HEK293 (cell line): ENCODE results near the gene CHPT1.

ENCODE experiments used
- ZNF175 ChIP-seq: fragments of 450-650 bp; formaldehyde crosslinking; IDR thresholded peaks from 2 replicates; pipeline ENCODE4 v1.5.1; 2016; ENCODE audit warnings: missing biosample characterization, missing genetic modification characterization
- ZNF239 ChIP-seq: fragments of 450-650 bp; formaldehyde crosslinking; IDR thresholded peaks from 2 replicates; pipeline ENCODE4 v1.5.1; 2016; ENCODE audit warnings: missing biosample characterization, missing genetic modification characterization
- ZNF302 ChIP-seq: fragments of 450-650 bp; formaldehyde crosslinking; IDR thresholded peaks from 2 replicates; pipeline ENCODE4 v1.5.1; 2016; ENCODE audit warnings: missing biosample characterization, missing genetic modification characterization, low read depth
- ZSCAN30 ChIP-seq: fragments of 450-650 bp; IDR thresholded peaks from 2 replicates; pipeline ENCODE4 v1.5.1; 2018; ENCODE audit warnings: missing biosample characterization, mild to moderate bottlenecking, missing genetic modification characterization, moderate library complexity
- TF ChIP-seq, protein P1 (sequence below): fragments of 450-650 bp; formaldehyde crosslinking; IDR thresholded peaks from 2 replicates; pipeline ENCODE4 v1.5.1; 2016; ENCODE audit warnings: missing biosample characterization, missing genetic modification characterization
- TF ChIP-seq, protein P2 (sequence below): fragments of 450-650 bp; formaldehyde crosslinking; IDR thresholded peaks from 2 replicates; pipeline ENCODE4 v1.5.1; 2016; ENCODE audit warnings: missing biosample characterization, missing genetic modification characterization

DNA sequence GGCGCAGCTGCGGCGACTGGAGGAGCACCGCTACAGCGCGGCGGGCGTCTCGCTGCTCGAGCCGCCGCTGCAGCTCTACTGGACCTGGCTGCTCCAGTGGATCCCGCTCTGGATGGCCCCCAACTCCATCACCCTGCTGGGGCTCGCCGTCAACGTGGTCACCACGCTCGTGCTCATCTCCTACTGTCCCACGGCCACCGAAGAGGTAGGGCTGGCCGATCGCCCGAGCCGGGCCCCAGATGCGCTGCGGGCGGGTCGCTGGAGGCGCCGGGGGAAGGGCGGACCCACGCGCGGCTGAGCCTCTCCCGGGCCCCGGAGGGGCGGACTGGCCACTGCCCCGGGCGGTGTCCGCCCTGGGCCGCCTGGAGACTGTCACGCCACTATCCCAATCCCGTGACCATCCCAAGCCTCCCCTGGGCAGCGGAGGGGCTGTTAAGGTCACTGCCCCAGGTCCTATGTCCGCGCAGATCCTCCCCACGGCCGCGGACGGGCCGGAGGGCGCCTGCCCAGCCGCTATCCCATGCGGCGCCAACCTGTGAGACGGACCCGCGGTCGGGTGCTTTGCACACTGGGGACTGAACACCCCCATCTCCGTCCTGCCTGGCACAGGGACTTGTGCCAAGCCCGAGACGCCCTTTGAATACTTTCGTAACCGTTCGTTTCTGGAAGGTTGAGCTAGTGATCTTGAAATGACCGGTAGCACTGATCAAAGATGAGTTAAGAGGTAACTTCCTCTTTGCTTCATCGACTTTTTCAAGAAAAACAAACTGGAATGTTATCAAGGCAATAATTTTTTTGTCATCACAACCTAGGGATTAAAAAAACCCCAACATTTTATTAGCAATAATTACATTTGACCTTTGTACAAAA is 725 bp downstream of the CHPT1 start:
- TF ChIP-seq ZSCAN30 (tag by site-specific recombination) = no peak
- TF ChIP-seq, protein P1, sequence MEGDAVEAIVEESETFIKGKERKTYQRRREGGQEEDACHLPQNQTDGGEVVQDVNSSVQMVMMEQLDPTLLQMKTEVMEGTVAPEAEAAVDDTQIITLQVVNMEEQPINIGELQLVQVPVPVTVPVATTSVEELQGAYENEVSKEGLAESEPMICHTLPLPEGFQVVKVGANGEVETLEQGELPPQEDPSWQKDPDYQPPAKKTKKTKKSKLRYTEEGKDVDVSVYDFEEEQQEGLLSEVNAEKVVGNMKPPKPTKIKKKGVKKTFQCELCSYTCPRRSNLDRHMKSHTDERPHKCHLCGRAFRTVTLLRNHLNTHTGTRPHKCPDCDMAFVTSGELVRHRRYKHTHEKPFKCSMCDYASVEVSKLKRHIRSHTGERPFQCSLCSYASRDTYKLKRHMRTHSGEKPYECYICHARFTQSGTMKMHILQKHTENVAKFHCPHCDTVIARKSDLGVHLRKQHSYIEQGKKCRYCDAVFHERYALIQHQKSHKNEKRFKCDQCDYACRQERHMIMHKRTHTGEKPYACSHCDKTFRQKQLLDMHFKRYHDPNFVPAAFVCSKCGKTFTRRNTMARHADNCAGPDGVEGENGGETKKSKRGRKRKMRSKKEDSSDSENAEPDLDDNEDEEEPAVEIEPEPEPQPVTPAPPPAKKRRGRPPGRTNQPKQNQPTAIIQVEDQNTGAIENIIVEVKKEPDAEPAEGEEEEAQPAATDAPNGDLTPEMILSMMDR (tag by site-specific recombination) = no peak
- no peak for TF ChIP-seq ZNF175
- TF ChIP-seq ZNF302 (tag by site-specific recombination) = no peak
- TF ChIP-seq ZNF239 (tag by site-specific recombination) = no peak
- TF ChIP-seq, protein P2, sequence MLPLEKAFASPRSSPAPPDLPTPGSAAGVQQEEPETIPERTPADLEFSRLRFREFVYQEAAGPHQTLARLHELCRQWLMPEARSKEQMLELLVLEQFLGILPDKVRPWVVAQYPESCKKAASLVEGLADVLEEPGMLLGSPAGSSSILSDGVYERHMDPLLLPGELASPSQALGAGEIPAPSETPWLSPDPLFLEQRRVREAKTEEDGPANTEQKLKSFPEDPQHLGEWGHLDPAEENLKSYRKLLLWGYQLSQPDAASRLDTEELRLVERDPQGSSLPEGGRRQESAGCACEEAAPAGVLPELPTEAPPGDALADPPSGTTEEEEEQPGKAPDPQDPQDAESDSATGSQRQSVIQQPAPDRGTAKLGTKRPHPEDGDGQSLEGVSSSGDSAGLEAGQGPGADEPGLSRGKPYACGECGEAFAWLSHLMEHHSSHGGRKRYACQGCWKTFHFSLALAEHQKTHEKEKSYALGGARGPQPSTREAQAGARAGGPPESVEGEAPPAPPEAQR = no peak
